GM12892 (cell line): ENCODE results near the gene ANKH.

Source experiments
- DNase-seq: peaks from one replicate; pipeline ENCODE4 v3.0.0; 2011; ENCODE audit not compliant: insufficient read length
- FAIRE-seq: peaks from 2 replicates; lab custom pipeline; 2011; peaks lifted over from hg19 to GRCh38; lab: Jason Lieb, UNC
- POLR2A ChIP-seq: IDR thresholded peaks from 2 replicates; pipeline ENCODE4 v1.6.1; 2011; ENCODE audit warnings: low read depth, low read length, control low read depth
- POLR2AphosphoS5 ChIP-seq: IDR thresholded peaks from 2 replicates; pipeline ENCODE4 v1.6.1; 2011; ENCODE audit warnings: low read depth, low read length, control low read depth
- TAF1 ChIP-seq: IDR thresholded peaks from 2 replicates; pipeline ENCODE4 v1.6.1; 2011; ENCODE audit warnings: low read depth, mild to moderate bottlenecking, control low read depth, low read length, borderline replicate concordance

Gene ANKH

GRCh38 chr5:14777187-14777586, 94.4 kb downstream of the ANKH start:
- FAIRE-seq (no peak), DNase-seq (no peak)
- TF ChIP-seq POLR2A (no peak), TAF1 (no peak), POLR2AphosphoS5 (no peak)

- DNase-seq, result no peak
- no peak for FAIRE-seq
- TF ChIP-seq POLR2AphosphoS5 (no peak), POLR2A (no peak), TAF1 (no peak)
These were observed 95.0 kb downstream of the ANKH start for GRCh38 chr5:14776602-14777001.

GRCh38 chr5:14775857-14776256, 95.7 kb downstream of the ANKH start:
- no peak for DNase-seq
- FAIRE-seq, result no peak
- TF ChIP-seq POLR2A, result no peak
- TF ChIP-seq TAF1, result no peak
- TF ChIP-seq POLR2AphosphoS5, result no peak

DNA sequence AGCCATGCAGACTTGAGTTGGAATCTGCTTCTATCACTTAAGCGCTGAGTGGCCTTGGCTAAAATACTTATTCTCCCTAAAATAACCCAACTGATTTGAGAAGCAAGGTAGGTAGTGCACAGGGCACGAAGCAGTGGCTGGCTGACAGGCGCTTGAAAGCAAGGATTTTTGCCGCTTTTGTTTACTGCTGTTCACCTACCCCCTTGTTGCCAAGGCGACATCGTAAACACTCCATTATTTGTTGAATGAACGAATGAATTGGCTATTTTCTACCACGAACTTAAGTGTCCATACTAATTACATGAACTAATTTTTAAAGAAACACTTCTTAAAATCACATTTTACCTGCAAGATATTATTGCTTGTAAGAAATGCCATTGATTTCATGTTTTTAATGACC, 98.0 kb downstream of the ANKH start:
- DNase-seq (no peak), FAIRE-seq (no peak)
- TF ChIP-seq POLR2A, result no peak

GRCh38 chr5:14771972-14772371, 99.6 kb downstream of the ANKH start:
- TF ChIP-seq POLR2A (no peak), POLR2AphosphoS5 (no peak), TAF1 (no peak)
- FAIRE-seq (no peak), DNase-seq (no peak)

GRCh38 chr5:14771189-14771588, 100.4 kb downstream of the ANKH start:
- DNase-seq (no peak), FAIRE-seq (no peak)
- no peak for TF ChIP-seq TAF1
- no peak for TF ChIP-seq POLR2AphosphoS5
- TF ChIP-seq POLR2A, result no peak

DNA sequence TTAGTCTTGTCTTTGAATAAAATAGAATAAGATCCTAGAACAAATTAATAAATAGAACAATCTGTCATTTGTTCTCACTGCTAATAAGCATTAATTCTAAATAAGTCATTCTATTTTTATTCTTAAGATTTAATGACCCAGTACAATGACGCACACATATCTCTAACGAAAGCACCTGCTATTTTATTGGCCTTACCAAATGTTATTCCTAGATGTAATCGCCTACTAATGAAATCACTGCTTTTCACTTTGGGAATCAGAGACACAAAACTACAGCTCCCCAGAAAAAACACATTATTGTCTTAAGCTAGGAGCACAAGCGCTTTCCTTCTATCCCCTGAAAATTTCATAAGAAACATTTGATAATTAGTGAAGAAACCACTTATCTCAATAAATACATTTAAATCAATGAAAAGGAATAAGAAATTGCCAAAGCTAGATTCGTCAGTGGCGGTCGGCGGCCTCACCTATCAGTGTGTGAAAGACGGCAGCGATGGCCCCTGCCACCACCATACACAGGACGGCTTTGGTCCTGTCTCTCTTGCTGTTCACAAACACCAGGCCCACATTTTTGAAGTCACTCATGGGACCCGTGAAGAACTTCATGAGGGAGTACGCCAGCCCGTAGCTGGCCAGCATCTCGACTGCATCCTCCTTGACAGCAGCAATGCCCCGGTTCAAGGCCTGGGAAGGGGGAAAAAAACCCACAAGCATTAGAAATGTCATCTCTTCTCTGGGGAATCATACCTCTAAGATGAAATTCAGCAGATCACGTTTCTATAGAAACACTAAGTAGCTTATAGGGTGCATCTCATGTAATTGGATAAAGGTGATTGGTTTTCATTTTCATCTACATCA, 102.8 kb downstream of the ANKH start:
- TF ChIP-seq TAF1 (no peak), POLR2A (no peak), POLR2AphosphoS5 (no peak)
- FAIRE-seq (no peak), DNase-seq (no peak)

GRCh38 chr5:14767735-14768507, 103.7 kb downstream of the ANKH start:
- no peak for FAIRE-seq
- no peak for DNase-seq
- TF ChIP-seq POLR2AphosphoS5, result no peak
- no peak for TF ChIP-seq TAF1
- no peak for TF ChIP-seq POLR2A

- TF ChIP-seq TAF1 (no peak), POLR2A (no peak), POLR2AphosphoS5 (no peak)
- FAIRE-seq (no peak), DNase-seq (no peak)
These were observed 104.5 kb downstream of the ANKH start for GRCh38 chr5:14767053-14767452.

DNA sequence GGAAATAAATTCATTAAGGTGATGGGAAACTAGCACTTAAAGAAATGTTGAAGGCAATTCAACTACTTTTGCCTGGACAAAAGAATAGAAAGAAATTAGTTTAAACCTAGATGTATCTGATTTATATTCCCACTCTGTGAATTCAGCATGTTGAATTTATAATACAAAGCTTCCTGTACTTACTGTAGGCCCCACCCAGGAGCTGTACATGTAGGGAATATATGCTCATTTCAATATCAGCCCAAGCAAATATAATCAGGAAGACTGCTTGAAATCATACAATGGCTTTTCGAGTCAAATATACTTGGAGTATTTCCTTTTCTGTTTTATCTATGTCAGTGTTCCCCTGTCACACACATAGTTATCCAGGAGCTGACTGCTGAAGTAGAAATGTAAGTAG, 105.0 kb downstream of the ANKH start:
- DNase-seq, result no peak
- TF ChIP-seq POLR2A (no peak), POLR2AphosphoS5 (no peak), TAF1 (no peak)
- FAIRE-seq, result no peak

GRCh38 chr5:14765587-14765986, 106.0 kb downstream of the ANKH start:
- DNase-seq (no peak), FAIRE-seq (no peak)
- TF ChIP-seq POLR2AphosphoS5 (no peak), POLR2A (no peak), TAF1 (no peak)

- TF ChIP-seq TAF1 (no peak), POLR2AphosphoS5 (no peak), POLR2A (no peak)
These were observed 108.9 kb downstream of the ANKH start for GRCh38 chr5:14762549-14763216.

More at GRCh38 chr5:14762549-14763216, 108.9 kb downstream of the ANKH start:
- DNase-seq (no peak), FAIRE-seq (no peak)
